HEK293T (cell line): ENCODE data around the gene CHP1.

Experiments used
- ARNT ChIP-seq: fragments of 450-650 bp; IDR thresholded peaks from 2 replicates; pipeline ENCODE4 v1.6.1; 2017; ENCODE audit warnings: mild to moderate bottlenecking
- BHLHE40 ChIP-seq: fragments of 450-650 bp; IDR thresholded peaks from 2 replicates; pipeline ENCODE4 v1.6.1; 2016; ENCODE audit warnings: mild to moderate bottlenecking, moderate library complexity, borderline replicate concordance
- CTBP1 ChIP-seq: fragments of 450-650 bp; IDR thresholded peaks from 2 replicates; pipeline ENCODE4 v1.6.1; 2016; ENCODE audit warnings: borderline replicate concordance
- ELF4 ChIP-seq: fragments of 450-650 bp; IDR thresholded peaks from 2 replicates; pipeline ENCODE4 v1.6.1; 2017; ENCODE audit warnings: antibody characterized with exemption
- FOXA1 ChIP-seq: fragments of 450-650 bp; IDR thresholded peaks from 2 replicates; pipeline ENCODE4 v1.6.1; 2016; ENCODE audit warnings: mild to moderate bottlenecking
- FOXK2 ChIP-seq: fragments of 450-650 bp; IDR thresholded peaks from 2 replicates; pipeline ENCODE4 v1.6.1; 2016; ENCODE audit warnings: mild to moderate bottlenecking
- FOXM1 ChIP-seq: fragments of 450-650 bp; IDR thresholded peaks from 2 replicates; pipeline ENCODE4 v1.6.1; 2017; ENCODE audit warnings: mild to moderate bottlenecking, borderline replicate concordance
- HDGF ChIP-seq: fragments of 450-650 bp; IDR thresholded peaks from 2 replicates; pipeline ENCODE4 v1.6.1; 2017; ENCODE audit warnings: antibody characterized with exemption, borderline replicate concordance
- L3MBTL2 ChIP-seq: fragments of 450-650 bp; conservative IDR thresholded peaks from 2 replicates; pipeline ENCODE4 v1.6.1; 2016; ENCODE audit warnings: mild to moderate bottlenecking
- NFRKB ChIP-seq: fragments of 450-650 bp; IDR thresholded peaks from 2 replicates; pipeline ENCODE4 v1.6.1; 2016; ENCODE audit warnings: mild to moderate bottlenecking, moderate library complexity
- SP1 ChIP-seq: fragments of 450-650 bp; IDR thresholded peaks from 2 replicates; pipeline ENCODE4 v1.6.1; 2017
- SUZ12 ChIP-seq: fragments of 450-650 bp; IDR thresholded peaks from 2 replicates; pipeline ENCODE4 v1.6.1; 2016; ENCODE audit warnings: mild to moderate bottlenecking
- TARDBP ChIP-seq: fragments of 450-650 bp; IDR thresholded peaks from 2 replicates; pipeline ENCODE4 v1.6.1; 2016
- ZNF384 ChIP-seq: fragments of 450-650 bp; IDR thresholded peaks from 2 replicates; pipeline ENCODE4 v1.6.1; 2016

- no peak for TF ChIP-seq FOXA1
- TF ChIP-seq ELF4: no peak
- TF ChIP-seq SP1: no peak
- no peak for TF ChIP-seq FOXM1
- TF ChIP-seq FOXK2: no peak
- no peak for TF ChIP-seq SUZ12
- TF ChIP-seq BHLHE40: no peak
- TF ChIP-seq L3MBTL2: no peak
- no peak for TF ChIP-seq ARNT
- TF ChIP-seq NFRKB: no peak
- no peak for TF ChIP-seq CTBP1
- no peak for TF ChIP-seq HDGF
- no peak for TF ChIP-seq TARDBP
- TF ChIP-seq ZNF384: no peak
Observed at GRCh38 chr15:41241221-41241964, 10.3 kb downstream of the CHP1 start.
